GM12865 (cell line): Measurements from ENCODE around the gene ZNF343.

Source experiments
- DNase-seq: peaks from one replicate; pipeline ENCODE4 v3.0.0; 2010; ENCODE audit warnings: low read depth
- H3K4me3 ChIP-seq: 2 replicates; pipeline ENCODE4 v1.5.1; 2011; ENCODE audit warnings: mild to moderate bottlenecking, low read depth, low read length, control low read depth
- CTCF ChIP-seq: IDR thresholded peaks from 2 replicates; pipeline ENCODE4 v1.5.1; 2011; ENCODE audit warnings: low read length, control low read depth, low read depth, inconsistent platforms; ENCODE audit not compliant: insufficient read depth; ENCODE audit errors: missing control alignments

The ZNF343 gene

DNA sequence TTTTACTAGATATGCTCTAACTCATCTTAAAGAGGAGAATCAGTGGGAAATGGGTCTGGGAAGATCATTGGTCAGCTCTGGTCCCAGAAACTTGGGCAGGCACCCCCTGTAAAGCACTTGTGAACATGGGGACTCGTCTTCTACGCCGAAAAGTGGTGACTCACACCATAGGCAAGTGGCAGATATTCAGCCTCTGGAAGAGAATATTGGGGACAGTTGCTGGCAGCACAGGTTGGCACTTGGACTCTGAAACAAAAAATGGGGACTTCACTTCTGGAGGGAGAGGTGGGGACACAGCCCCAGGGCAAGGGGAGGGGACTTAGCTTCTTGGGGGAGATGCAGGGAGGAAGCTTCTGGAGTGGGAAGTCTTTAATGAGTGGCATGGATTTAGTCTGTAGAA lies 11.9 kb upstream of the ZNF343 start:
- TF ChIP-seq CTCF, result no peak

GRCh38 chr20:2519115-2519809 lies 10.5 kb upstream of the ZNF343 start:
- H3K4me3 ChIP-seq, result no peak overlapping the region
- no peak for DNase-seq
- TF ChIP-seq CTCF, result no peak

More for the DNA sequence above, 11.9 kb upstream of the ZNF343 start:
- H3K4me3 ChIP-seq, result no peak overlapping the region
- no peak for DNase-seq

GRCh38 chr20:2518558-2518957 lies 9.8 kb upstream of the ZNF343 start:
- no peak for TF ChIP-seq CTCF
- no peak overlapping the region for H3K4me3 ChIP-seq
- no peak for DNase-seq

DNA sequence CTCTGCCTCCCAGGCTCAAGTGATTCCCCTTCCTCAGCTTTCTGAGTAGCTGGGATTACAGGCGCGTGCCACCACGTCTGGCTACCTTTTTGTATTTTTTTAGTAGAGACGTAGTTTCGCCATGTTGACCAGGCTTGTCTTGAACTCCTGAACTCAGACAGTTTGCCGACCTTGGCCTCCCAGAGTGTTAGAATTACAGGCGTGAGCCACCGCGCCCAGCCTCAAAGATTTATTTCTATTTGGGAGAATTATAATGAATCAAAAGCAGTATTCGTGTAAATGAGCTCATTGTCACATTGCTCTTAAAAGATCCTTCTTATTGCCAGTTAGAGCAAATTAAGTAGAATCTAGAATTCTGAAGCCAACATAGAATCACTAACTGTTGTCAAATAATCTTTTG lies 9.4 kb upstream of the ZNF343 start:
- H3K4me3 ChIP-seq, result no peak overlapping the region
- no peak for TF ChIP-seq CTCF
- DNase-seq, result no peak

DNA sequence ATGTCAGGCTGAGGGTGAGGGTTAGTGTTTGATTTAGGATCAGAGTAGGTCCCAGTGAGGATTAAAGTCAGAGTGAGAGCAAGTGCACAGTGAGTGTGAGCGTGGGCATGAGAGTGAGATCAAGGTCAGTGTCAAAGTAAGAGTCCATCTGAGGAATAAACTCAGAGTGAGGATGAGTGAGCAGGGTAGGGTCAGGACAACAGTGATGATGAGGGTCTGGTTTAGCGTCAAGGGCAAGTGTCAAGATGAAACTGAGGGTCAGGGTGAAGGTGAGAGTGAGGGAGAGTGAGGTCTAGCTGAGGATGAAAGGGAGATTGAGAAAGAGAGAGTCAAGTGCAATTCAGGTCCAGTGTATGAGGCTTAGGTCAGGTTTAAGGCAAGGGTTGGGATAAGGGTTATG lies 7.7 kb upstream of the ZNF343 start:
- no peak for DNase-seq
- no peak for TF ChIP-seq CTCF
- H3K4me3 ChIP-seq, result no peak overlapping the region

DNA sequence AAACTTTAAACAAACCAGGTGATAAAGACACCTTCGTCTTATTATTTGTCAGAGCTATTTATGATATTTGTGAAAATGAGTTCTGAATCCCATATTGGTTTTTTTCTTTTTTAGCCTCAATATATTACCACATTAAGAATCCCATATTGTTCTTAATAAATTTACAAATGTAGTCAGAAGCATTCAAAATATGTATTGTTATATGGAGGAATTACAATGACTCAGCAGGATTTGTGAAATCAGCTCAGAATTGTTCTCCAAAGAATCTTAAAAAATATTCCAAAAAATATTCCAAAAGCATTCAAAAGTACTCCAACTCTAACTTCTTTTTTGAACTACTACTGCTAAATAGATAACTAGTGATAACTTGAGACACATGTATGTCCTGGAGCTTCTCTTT lies 6.5 kb upstream of the ZNF343 start:
- H3K4me3 ChIP-seq, result no peak overlapping the region
- no peak for DNase-seq
- TF ChIP-seq CTCF, result no peak

DNA sequence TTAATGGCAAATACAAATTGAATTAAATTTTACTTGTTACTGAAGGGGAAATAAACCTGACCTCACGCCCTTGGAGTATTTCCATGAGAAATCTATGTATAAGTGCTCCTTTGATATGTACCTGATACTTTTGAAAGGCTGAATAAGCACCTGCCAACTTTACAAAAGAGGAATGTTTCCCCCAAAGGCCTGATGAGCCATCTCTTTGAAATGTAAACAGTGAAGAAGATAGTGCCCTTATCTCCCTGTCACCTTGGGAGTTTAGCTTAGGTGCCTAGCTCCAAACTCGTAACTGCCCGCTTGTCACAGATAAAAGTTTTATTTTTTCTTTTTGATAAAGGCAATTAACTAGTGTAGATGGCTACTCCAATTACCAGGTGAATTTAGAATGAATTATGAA lies 1.1 kb upstream of the ZNF343 start:
- no peak for DNase-seq
- no peak for TF ChIP-seq CTCF
- peak overlapping the region; percentile 98 for H3K4me3 ChIP-seq
